Esophagus squamous epithelium (tissue), 4 donors: Measurements from ENCODE around the gene LTB4R2.

Source experiments
- POLR2A ChIP-seq, 4 donors: fragments of 450-650 bp; IDR thresholded peaks; one replicate each; pipeline ENCODE4 v1.6.1; 2017; ENCODE audit warnings: antibody characterized with exemption in 4 of 4, mild to moderate bottlenecking in 4 of 4, moderate library complexity in 3 of 4
- TF ChIP-seq, protein P1 (sequence below), 6 experiments: fragments of 450-650 bp in 4 of 6; fragments of 200-600 bp in 2 of 6; sonication (generic) in 2 of 6; IDR thresholded peaks; one replicate each; pipeline ENCODE4 v1.5.1; 2016 to 2019; ENCODE audit warnings: antibody characterized with exemption in 6 of 6, mild to moderate bottlenecking in 4 of 6, moderate library complexity in 4 of 6

DNA sequence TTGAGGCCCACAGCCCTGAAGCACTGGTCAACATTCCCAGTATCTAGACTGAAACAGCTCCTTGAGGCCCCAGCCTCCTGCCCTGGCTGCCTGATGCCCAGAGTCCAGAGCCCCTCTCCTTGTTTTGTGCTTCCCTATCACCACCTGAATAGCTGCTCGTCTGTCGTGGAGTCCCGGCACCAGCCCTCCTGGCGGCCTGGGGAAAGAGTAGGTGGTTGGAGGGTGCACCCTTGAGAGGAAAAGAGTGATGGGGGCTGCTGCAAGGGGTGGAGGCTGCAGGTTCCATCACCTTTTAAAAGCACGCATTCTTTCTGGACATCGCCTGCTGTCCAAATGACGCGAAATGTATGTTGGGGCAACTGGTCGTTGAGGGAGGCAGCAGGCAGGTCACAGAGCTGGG is 41.7 kb upstream of the LTB4R2 start:
- TF ChIP-seq POLR2A (IDR thresholded peaks at IDR 0.05) = no peak
- TF ChIP-seq, protein P1, sequence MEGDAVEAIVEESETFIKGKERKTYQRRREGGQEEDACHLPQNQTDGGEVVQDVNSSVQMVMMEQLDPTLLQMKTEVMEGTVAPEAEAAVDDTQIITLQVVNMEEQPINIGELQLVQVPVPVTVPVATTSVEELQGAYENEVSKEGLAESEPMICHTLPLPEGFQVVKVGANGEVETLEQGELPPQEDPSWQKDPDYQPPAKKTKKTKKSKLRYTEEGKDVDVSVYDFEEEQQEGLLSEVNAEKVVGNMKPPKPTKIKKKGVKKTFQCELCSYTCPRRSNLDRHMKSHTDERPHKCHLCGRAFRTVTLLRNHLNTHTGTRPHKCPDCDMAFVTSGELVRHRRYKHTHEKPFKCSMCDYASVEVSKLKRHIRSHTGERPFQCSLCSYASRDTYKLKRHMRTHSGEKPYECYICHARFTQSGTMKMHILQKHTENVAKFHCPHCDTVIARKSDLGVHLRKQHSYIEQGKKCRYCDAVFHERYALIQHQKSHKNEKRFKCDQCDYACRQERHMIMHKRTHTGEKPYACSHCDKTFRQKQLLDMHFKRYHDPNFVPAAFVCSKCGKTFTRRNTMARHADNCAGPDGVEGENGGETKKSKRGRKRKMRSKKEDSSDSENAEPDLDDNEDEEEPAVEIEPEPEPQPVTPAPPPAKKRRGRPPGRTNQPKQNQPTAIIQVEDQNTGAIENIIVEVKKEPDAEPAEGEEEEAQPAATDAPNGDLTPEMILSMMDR (IDR thresholded peaks at IDR 0.05) = no peak
